Endothelial cell of umbilical vein (primary cell): ENCODE results near the gene HRK. TPM values are rescaled to one million over a fixed set of nuclear protein-coding genes. Genes with fewer than 3 reads are reported as not detected.

Source experiments
- BruUV-seq: library from RNA; stranded (reverse); fragments of 400-500 nt; replicated peaks from 2 replicates; lab custom pipeline; 2021; lab: Mats Ljungman, UMichigan
- CTCF ChIA-PET: fragments of 300-600, 350-600 bp; sonication (Branson Sonifier 250); formaldehyde crosslinking; loops from one replicate; lab custom pipeline; 2021; ENCODE audit warnings: antibody characterized with exemption, inconsistent platforms; lab: Charles Lee
- POLR2A ChIA-PET: fragments of 300-600, 350-600 bp; sonication (Branson Sonifier 250); formaldehyde crosslinking; loops from one replicate; lab custom pipeline; 2021; ENCODE audit warnings: antibody characterized with exemption, inconsistent platforms; lab: Charles Lee
- DNase-seq: peaks from one replicate; pipeline ENCODE4 v3.0.0-alpha.2; 2011; ENCODE audit warnings: low read depth, low spot score
- FAIRE-seq: peaks from 2 replicates; lab custom pipeline; 2011; peaks lifted over from hg19 to GRCh38; lab: Jason Lieb, UNC
- H2AFZ ChIP-seq: 2 replicates; pipeline ENCODE4 v1.6.0; 2012; ENCODE audit warnings: low read depth, low read length, control low read depth, inconsistent platforms
- H3K27ac ChIP-seq: 2 replicates; pipeline ENCODE4 v1.5.1; 2011; ENCODE audit warnings: low read depth, mild to moderate bottlenecking, control low read depth, low read length, moderate library complexity; ENCODE audit not compliant: insufficient read depth
- H3K27me3 ChIP-seq, 2 experiments: 2 replicates each; pipeline versions ENCODE4 v1.6.0 to v1.6.1; 2011; ENCODE audit warnings: low read length in 2 of 2, mixed read lengths in 1 of 2; ENCODE audit not compliant: control insufficient read depth in 2 of 2, insufficient read depth in 2 of 2
- H3K36me3 ChIP-seq, 2 experiments: 2 replicates in 1 of 2; 3 replicates in 1 of 2; pipeline ENCODE4 v1.5.1; 2011; ENCODE audit warnings: low read length in 2 of 2, mild to moderate bottlenecking in 1 of 2, moderate library complexity in 1 of 2; ENCODE audit not compliant: control insufficient read depth in 2 of 2, insufficient read depth in 2 of 2; ENCODE audit errors: extremely low read depth in 1 of 2
- H3K4me1 ChIP-seq: 3 replicates; pipeline ENCODE4 v1.5.1; 2011; ENCODE audit warnings: mild to moderate bottlenecking, low read length; ENCODE audit not compliant: control insufficient read depth, insufficient read depth; ENCODE audit errors: extremely low read depth
- H3K4me2 ChIP-seq: 2 replicates; pipeline ENCODE4 v1.6.1; 2011; ENCODE audit warnings: low read length, control low read depth, mixed read lengths; ENCODE audit not compliant: insufficient read depth
- H3K4me3 ChIP-seq, 3 experiments: fragments of 200-600 bp in 1 of 3; sonication (generic), shearing (Covaris generic) in 1 of 3; replicated peaks in 1 of 3; 2 replicates each; pipeline ENCODE4 v1.5.1; 2011 to 2016; ENCODE audit warnings: control low read depth in 3 of 3, low read length in 3 of 3, mild to moderate bottlenecking in 2 of 3, inconsistent platforms in 1 of 3, low read depth in 1 of 3, moderate library complexity in 1 of 3; ENCODE audit not compliant: insufficient read depth in 1 of 3
- H3K79me2 ChIP-seq: 2 replicates; pipeline ENCODE4 v1.6.0; 2012; ENCODE audit warnings: low read length, inconsistent platforms; ENCODE audit not compliant: control insufficient read depth, insufficient read depth
- H3K9ac ChIP-seq: replicated peaks from 2 replicates; pipeline ENCODE3; 2011; ENCODE audit warnings: low read length, control low read depth; ENCODE audit not compliant: insufficient read depth; ENCODE audit errors: extremely low read depth
- H3K9me1 ChIP-seq: replicated peaks from 3 replicates; pipeline ENCODE4 v1.6.0; 2011; ENCODE audit warnings: mild to moderate bottlenecking, low read length; ENCODE audit not compliant: control insufficient read depth, insufficient read depth; ENCODE audit errors: extremely low read depth
- H3K9me3 ChIP-seq: replicated peaks from 2 replicates; pipeline ENCODE4 v1.5.1; 2012; ENCODE audit warnings: low read length, inconsistent platforms; ENCODE audit not compliant: control insufficient read depth, insufficient read depth
- H4K20me1 ChIP-seq: replicated peaks from 2 replicates; pipeline ENCODE3; 2011; ENCODE audit warnings: mild to moderate bottlenecking, low read length; ENCODE audit not compliant: control insufficient read depth, insufficient read depth; ENCODE audit errors: extremely low read depth
- CTCF ChIP-seq, 2 donors: IDR thresholded peaks; 1 replicate in 1 of 2; 2 replicates in 1 of 2; pipeline ENCODE4 v1.5.1; 2011; ENCODE audit warnings: low read length in 2 of 2, mild to moderate bottlenecking in 2 of 2, moderate library complexity in 2 of 2, control low read depth in 1 of 2, inconsistent platforms in 1 of 2, low read depth in 1 of 2; ENCODE audit not compliant: insufficient read depth in 1 of 2; ENCODE audit errors: extremely low read depth in 1 of 2
- JUN ChIP-seq: IDR thresholded peaks from 2 replicates; pipeline ENCODE4 v1.6.1; 2011; ENCODE audit warnings: borderline replicate concordance, low read depth; ENCODE audit not compliant: insufficient read length, insufficient read depth
- POLR2AphosphoS5 ChIP-seq: IDR thresholded peaks from 2 replicates; pipeline ENCODE4 v1.6.1; 2012; ENCODE audit warnings: low read depth, mild to moderate bottlenecking, control low read depth, low read length, moderate library complexity; ENCODE audit not compliant: insufficient read depth
- dilution Hi-C: fragments of 300-500 bp; cut with MboI; formaldehyde crosslinking; loops from one replicate; pipeline ENCODE4 v1.15.0; 2019; ENCODE audit warnings: low sequenced_read_pairs; ENCODE audit not compliant: extremely low pct_ligation_motif_present
- intact Hi-C: fragments of 100-400 bp; cut with micrococcal nuclease; formaldehyde crosslinking; loops from one replicate; pipeline ENCODE4 v1.10.0; 2022
- polyA plus RNA-seq, 4 experiments: library from polyadenylated mRNA; depleted of rRNA in 3 of 4; stranded (reverse) in 3 of 4; unstranded in 1 of 4; fragments of >200 nt; gene quantifications; 2 replicates each; pipeline versions ENCODE4 v1.2.1 to v1.2.3, GENCODE V29; 2011 to 2012; ENCODE audit warnings: missing spikeins in 1 of 4
- total RNA-seq: library from RNA; stranded (reverse); gene quantifications from 2 replicates; pipeline ENCODE4 v1.2.3, GENCODE V29; 2021

The HRK gene
- total and polyA plus RNA-seq, 2 donors (not counting 3 experiments of a cell fraction or from before 2014, with no cell fraction given): not detected

- Histone ChIP-seq H3K9me1 (no peaks in the 10 kb centered on the region), H3K27me3 (no peaks in the 10 kb centered on the region), H3K79me2 (peaks cover 14% of the 10 kb centered on the region), H3K4me3 (no peak overlapping the region), H3K9ac (no peak overlapping the region), H4K20me1 (no peaks in the 10 kb centered on the region), H3K4me1 (peaks cover 12% of the 10 kb centered on the region), H2AFZ (no peak overlapping the region), H3K36me3 (peaks cover 2 to 6% of the 10 kb centered on the region in 2 experiments), H3K27ac (no peak overlapping the region), H3K4me2 (no peak overlapping the region), H3K9me3 (no peaks in the 10 kb centered on the region)
- TF ChIP-seq POLR2AphosphoS5: no peak
- no peak for TF ChIP-seq CTCF (IDR thresholded peaks at IDR 0.05; ENCODE audit: extremely low read depth in 1 of 2, insufficient read depth in 1 of 2, low read depth in 1 of 2, low read length in 2 of 2)
- no peak for TF ChIP-seq JUN
- no peak for FAIRE-seq
- dilution Hi-C loops (no loop called here), intact Hi-C loops (no loop called here)
- POLR2A ChIA-PET: no interaction called here
- no TSS peak for BruUV-seq
- CTCF ChIA-PET: no interaction called here
- no peak for DNase-seq
Measured at GRCh38 chr12:116926283-116927243, 45.3 kb upstream of the HRK start.
